Nephron (organoid): ENCODE measurements around the gene PTPRN2.

Experiments used
- H3K27ac Mint-ChIP-seq, 3 experiments: 2 replicates each; pipeline ENCODE4 v1.8.0; 2020; ENCODE audit warnings: mixed read lengths in 3 of 3, mild to moderate bottlenecking in 2 of 3, moderate library complexity in 1 of 3
- H3K27me3 Mint-ChIP-seq: 2 replicates; pipeline ENCODE4 v1.8.0; 2021; ENCODE audit warnings: low read depth, mild to moderate bottlenecking, moderate library complexity, mixed read lengths
- H3K36me3 Mint-ChIP-seq: 2 replicates; pipeline ENCODE4 v1.8.0; 2020; ENCODE audit warnings: low read depth, mixed read lengths
- H3K4me1 Mint-ChIP-seq: 2 replicates; pipeline ENCODE4 v1.8.0; 2020; ENCODE audit warnings: mixed read lengths
- H3K4me3 Mint-ChIP-seq, 3 experiments: 2 replicates each; pipeline ENCODE4 v1.8.0; 2020; ENCODE audit warnings: mild to moderate bottlenecking in 3 of 3, mixed read lengths in 3 of 3, moderate library complexity in 2 of 3
- H3K9me3 Mint-ChIP-seq: 2 replicates; pipeline ENCODE4 v1.8.0; 2020; ENCODE audit warnings: mixed read lengths
- TF ChIP-seq, protein P1 (sequence below), 3 experiments: fragments of 200-600 bp; sonication (generic); IDR thresholded peaks; one replicate each; pipeline ENCODE4 v1.5.0; 2021; ENCODE audit warnings: antibody characterized with exemption in 3 of 3; ENCODE audit not compliant: unreplicated experiment in 3 of 3

PTPRN2 gene

DNA sequence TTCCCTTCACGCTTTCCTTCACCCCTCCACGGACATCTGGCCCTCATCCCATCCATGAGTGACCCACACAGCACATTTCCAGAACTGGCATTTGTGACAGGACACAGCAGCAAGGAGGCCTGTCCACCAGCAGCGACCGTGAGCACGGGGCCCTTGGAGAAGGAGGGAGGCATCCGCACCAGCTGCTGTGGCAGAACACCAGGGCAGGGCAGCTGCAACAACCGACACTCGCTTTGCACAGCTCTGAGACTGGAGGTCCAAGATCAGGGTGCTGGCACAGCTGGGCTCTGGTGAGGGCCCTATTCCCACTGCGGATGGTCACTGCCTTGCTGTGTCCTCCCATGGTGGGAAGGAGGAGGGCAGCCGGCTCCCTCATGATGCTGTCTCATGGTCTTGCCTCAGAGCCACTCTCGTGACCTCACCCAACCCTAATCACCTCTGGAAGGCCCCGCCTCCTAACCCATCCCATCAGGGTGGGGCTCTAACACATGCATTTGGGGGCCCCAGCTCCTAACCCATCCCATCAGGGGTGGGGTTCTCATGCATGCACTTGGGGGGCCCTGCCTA, 36.7 kb downstream of the PTPRN2 start:
- Mint-ChIP-seq H3K27ac (no peak overlapping the region), H3K9me3 (peaks cover 2% of the 10 kb centered on the region), H3K36me3 (no peaks in the 10 kb centered on the region), H3K4me3 (no peak overlapping the region), H3K27me3 (peaks cover 25% of the 10 kb centered on the region), H3K4me1 (no peaks in the 10 kb centered on the region)
- TF ChIP-seq, protein P1, sequence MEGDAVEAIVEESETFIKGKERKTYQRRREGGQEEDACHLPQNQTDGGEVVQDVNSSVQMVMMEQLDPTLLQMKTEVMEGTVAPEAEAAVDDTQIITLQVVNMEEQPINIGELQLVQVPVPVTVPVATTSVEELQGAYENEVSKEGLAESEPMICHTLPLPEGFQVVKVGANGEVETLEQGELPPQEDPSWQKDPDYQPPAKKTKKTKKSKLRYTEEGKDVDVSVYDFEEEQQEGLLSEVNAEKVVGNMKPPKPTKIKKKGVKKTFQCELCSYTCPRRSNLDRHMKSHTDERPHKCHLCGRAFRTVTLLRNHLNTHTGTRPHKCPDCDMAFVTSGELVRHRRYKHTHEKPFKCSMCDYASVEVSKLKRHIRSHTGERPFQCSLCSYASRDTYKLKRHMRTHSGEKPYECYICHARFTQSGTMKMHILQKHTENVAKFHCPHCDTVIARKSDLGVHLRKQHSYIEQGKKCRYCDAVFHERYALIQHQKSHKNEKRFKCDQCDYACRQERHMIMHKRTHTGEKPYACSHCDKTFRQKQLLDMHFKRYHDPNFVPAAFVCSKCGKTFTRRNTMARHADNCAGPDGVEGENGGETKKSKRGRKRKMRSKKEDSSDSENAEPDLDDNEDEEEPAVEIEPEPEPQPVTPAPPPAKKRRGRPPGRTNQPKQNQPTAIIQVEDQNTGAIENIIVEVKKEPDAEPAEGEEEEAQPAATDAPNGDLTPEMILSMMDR (IDR thresholded peaks at IDR 0.05; ENCODE audit: unreplicated experiment in 3 of 3) = no peak

DNA sequence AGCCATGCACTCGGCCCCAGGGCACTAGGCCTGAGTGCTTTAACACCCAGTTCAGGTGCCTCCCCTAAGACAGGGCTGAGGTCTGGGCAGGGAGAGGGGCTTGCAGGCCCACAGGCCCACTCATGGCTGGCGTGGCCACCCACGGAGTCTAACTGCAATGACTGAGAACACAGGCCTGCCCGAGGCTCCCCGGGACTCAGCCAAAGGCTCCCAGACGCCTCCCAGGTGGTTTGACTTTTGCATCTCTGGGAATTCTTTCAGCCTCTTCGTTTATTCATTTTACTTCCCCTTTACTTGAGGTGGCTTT, 37.3 kb downstream of the PTPRN2 start:
- Mint-ChIP-seq H3K27ac (no peak overlapping the region), H3K36me3 (no peaks in the 10 kb centered on the region), H3K4me1 (no peaks in the 10 kb centered on the region), H3K9me3 (no peaks in the 10 kb centered on the region), H3K27me3 (peaks cover 29% of the 10 kb centered on the region), H3K4me3 (no peak overlapping the region)
- TF ChIP-seq, protein P1 (IDR thresholded peaks at IDR 0.05; ENCODE audit: unreplicated experiment in 3 of 3) = no peak

DNA sequence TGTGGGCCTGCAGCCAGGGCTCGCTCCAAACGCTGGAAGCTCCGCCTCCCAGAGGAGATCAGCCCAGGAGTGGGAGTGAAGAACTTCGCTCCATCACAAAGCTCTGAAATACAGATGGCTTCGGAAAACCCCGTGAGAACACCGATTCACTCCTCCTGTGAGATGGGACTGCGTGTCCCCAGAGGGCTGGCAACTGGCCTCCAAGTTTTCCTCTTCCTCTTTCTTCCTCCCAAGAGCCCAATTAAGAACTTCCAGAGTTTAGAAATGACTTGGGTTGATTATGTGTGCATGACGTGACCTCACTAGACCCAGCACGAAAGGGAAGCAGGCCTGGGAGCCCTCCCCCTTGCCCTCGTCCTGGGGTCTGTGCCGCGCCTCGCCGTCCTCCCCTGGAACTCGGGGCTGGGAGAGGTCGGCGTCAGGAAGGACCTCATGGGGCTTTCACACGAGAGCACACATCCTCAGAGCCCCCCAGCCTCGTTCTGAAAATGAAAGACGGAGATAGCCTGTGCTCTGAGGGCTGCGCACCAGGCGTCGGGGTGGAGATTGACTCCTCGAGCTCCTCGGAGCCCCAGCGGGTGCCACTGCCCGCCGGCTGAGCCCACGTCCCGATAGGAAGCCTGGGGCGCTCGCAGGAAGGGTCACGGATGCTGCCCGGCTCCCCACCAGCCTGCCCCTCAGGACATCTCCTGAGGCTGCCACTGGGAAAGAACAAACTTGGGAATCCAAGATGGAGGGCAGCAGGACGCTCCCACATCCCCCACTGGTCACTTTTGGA, 37.8 kb downstream of the PTPRN2 start:
- no peaks in the 10 kb centered on the region for H3K9me3 Mint-ChIP-seq

DNA sequence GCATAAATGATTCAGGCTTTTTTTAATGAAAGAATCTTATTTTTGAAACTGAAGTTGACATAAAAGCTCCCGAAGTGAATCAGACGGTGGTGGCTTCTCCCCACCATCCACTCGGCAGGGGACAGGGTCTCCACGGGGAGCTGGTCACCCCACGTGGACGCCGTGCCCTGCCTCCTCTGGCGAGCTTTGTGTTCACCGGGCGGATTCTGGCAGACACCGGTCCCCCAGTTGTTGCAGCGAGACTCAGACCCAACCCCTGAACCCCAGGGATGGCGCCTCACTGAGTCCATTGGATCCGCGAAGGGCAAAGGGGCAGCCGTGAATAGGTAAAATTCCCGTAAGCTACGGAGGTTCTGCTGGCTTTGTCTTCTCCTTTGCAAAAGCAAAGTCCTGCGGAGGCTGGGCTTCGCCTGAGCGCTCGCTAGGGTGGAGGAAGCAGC, 38.4 kb downstream of the PTPRN2 start:
- H3K4me1 Mint-ChIP-seq = no peaks in the 10 kb centered on the region
- no peaks in the 10 kb centered on the region for H3K9me3 Mint-ChIP-seq
- no peak overlapping the region for H3K4me3 Mint-ChIP-seq
- H3K27me3 Mint-ChIP-seq = peaks cover 29% of the 10 kb centered on the region
- TF ChIP-seq, protein P1 (IDR thresholded peaks at IDR 0.05; ENCODE audit: unreplicated experiment in 3 of 3) = no peak
- H3K36me3 Mint-ChIP-seq = no peaks in the 10 kb centered on the region
- H3K27ac Mint-ChIP-seq = no peak overlapping the region

More for the DNA sequence above, 37.8 kb downstream of the PTPRN2 start:
- TF ChIP-seq, protein P1 (IDR thresholded peaks at IDR 0.05; ENCODE audit: unreplicated experiment in 3 of 3) = no peak
- Mint-ChIP-seq H3K36me3 (no peaks in the 10 kb centered on the region), H3K27me3 (peaks cover 29% of the 10 kb centered on the region), H3K27ac (no peak overlapping the region), H3K4me3 (no peak overlapping the region), H3K4me1 (no peaks in the 10 kb centered on the region)

DNA sequence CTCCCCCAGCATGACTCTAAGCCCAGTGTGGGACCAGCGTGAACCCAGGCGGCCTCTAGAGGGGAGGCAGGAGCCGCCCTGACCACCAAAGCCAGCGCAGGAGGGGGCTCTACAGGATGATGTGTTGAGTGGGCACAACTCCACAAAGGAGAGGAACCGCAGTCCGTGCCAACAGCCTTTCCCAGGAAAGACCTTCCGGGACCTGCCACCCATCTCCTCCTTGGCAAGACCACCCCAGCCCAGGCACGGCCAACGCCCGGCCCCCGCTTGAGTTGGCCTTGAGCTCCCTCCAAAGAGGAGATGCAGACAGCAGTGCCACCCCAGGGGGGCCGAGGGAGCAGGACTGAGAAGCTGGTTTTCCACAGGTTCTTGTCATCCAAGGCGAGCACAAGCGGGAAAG, 38.9 kb downstream of the PTPRN2 start:
- no peaks in the 10 kb centered on the region for H3K36me3 Mint-ChIP-seq
- no peaks in the 10 kb centered on the region for H3K9me3 Mint-ChIP-seq
- H3K4me1 Mint-ChIP-seq = no peaks in the 10 kb centered on the region
- no peak overlapping the region for H3K27ac Mint-ChIP-seq
- H3K4me3 Mint-ChIP-seq = no peak overlapping the region
- TF ChIP-seq, protein P1 (IDR thresholded peaks at IDR 0.05; ENCODE audit: unreplicated experiment in 3 of 3) = no peak
- H3K27me3 Mint-ChIP-seq = peaks cover 29% of the 10 kb centered on the region

DNA sequence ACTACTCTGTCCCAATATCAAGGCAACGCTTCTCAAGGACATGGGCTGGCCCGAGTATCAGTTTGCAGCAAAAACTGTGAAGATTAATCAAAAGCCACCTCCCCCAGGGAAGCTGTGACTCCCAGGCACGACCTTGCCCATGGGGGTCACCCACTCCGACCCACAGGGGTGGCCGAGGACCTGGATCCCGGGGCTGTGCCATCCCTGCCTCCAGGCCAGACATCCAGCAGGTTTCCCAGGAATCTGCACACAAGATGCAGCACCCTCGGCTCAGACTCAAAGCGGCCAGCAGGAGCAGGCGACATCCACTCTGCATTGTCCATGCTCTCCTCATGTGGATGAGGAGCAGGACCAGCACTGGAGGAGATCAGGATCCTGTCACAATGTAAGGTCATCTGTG, 39.8 kb downstream of the PTPRN2 start:
- no peaks in the 10 kb centered on the region for H3K36me3 Mint-ChIP-seq
- TF ChIP-seq, protein P1 (IDR thresholded peaks at IDR 0.05; ENCODE audit: unreplicated experiment in 3 of 3) = no peak
- no peak overlapping the region for H3K27ac Mint-ChIP-seq
- no peaks in the 10 kb centered on the region for H3K4me1 Mint-ChIP-seq
- peaks cover 26% of the 10 kb centered on the region for H3K27me3 Mint-ChIP-seq
- H3K9me3 Mint-ChIP-seq = no peaks in the 10 kb centered on the region
- no peak overlapping the region for H3K4me3 Mint-ChIP-seq
